NCI-H446 (cell line): ENCODE measurements around the gene REEP3.
"Not testable (repeated sequence)": the region's sequence is repeated elsewhere in the genome, so short reads cannot be mapped to it uniquely, and the experiment has no call there.

Source experiments
- DNase-seq, 2 experiments: peaks; one replicate each; lab custom pipeline; 2025; lab: John Stamatoyannopoulos, UW

The REEP3 gene

GRCh38 chr10:63630085-63630930, 109.1 kb downstream of the REEP3 start:
- DNase-seq, result peak; percentile 64 to 89

DNA sequence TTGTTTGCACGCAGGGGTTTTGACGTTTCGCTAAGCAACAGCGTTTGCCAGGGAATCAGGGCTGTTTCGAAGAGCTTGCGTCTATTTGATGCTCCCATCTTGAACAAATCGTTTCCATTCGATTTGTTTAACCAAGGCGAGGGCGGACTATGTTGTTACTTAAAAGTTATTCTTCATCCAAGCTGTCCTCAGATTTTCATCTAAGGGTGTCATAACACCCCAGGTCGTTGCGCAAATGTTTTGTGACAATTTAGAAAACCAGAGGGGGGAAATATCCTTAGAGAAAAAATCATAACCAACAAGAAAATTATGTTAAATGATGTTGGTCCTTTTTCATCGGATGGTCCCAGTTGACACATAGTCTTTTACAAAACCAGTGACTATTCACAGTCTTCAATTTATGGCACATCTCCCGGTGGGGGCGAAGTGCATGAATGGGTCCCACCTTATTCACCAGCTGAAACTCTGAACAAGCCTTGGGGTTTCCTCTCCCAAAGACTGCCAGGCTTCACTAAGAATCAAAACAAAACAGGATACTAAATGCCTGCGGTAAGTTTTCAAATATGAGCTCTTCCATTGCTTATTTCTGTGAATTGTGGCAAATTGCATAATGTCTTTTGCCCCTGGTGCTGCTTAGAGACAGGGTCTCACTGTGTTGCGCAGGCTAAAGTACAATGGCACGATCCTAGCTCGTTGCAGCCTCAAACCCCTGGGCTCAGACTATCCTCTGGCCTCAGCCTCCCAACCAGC, 109.9 kb downstream of the REEP3 start:
- no peak for DNase-seq

- DNase-seq, result no peak
Measured at GRCh38 chr10:63631991-63632390, 110.8 kb downstream of the REEP3 start.

- DNase-seq, result peak in 1 of 2 experiments; percentile 28
Measured at GRCh38 chr10:63633677-63634487, 112.7 kb downstream of the REEP3 start.

GRCh38 chr10:63634488-63635065, 113.4 kb downstream of the REEP3 start:
- no peak for DNase-seq

DNA sequence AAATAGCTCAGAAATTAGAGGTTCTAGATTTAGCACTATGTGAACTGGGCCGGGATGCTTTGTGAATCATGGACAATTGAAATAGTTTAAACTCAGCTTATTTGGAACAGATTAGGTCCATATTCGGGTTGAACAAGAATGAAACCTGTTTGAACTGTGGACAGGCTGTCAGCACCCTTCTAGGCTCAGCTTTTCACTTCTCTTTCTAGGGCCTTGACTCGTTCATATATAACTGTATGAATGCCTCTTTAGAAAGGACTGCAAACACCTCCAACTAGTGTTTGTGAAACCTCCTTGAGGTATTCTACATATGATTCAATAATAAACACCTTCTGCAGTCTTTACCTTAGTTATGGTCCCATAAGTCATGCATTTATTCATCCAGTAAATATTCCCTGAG, 115.6 kb downstream of the REEP3 start:
- DNase-seq, result no peak

DNA sequence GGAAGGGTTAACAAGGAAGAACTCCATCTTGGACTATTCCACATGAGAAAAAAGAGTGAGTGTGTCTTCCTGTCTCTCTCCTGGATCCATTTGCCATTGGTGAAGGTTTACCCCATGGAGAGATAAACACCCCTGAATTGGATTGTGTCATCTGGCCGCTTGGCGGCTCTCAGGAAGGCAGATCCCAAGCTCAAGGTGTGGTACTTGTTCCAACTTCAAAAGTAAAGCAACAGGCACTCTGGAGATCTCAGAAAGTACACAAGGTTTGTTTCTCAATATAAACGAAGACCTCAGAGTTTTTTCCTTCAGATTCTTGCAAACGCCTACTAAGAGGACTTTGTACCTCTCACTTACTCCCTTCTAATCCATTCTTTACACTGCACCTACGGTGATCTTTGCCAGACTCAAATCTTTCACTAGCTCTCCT, 116.7 kb downstream of the REEP3 start:
- DNase-seq, result no peak

DNA sequence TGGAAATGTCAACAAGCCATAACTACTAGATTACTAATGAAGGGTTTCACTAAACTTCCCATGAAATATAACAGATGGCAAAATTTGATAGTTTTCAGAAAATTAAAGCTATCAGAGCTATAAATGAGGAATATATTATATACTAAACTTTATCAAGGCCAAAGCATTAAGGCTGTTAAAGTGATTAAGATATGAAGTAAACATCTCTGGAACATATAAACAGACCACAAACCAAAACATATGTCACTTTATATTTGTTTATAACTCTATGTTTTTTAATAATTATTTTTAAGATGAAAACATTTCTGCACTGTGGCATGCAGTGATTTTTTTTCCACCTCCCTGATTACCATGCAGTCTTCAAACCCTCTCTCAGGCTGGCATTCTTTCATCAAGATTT, 120.2 kb downstream of the REEP3 start:
- DNase-seq, result no peak

DNA sequence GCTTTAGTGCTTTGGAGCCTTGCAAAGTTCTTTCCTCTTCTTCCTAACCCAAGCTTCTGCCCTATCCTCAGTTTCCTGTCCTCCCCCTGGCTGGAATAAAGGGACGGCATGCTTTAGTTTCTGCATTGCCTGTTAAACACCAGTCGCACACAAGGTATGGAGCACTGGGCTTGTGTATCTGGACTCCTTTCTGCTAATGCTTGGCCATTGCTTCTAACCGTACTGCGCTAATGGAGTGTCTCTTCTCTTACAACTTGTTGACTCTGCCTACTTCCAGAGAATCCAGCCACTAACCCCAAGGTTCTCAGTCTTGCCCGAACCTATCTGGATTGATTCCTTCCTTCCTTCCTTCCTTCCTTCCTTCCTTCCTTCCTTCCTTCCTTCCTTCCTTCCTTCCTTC, 120.6 kb downstream of the REEP3 start:
- no peak for DNase-seq

DNA sequence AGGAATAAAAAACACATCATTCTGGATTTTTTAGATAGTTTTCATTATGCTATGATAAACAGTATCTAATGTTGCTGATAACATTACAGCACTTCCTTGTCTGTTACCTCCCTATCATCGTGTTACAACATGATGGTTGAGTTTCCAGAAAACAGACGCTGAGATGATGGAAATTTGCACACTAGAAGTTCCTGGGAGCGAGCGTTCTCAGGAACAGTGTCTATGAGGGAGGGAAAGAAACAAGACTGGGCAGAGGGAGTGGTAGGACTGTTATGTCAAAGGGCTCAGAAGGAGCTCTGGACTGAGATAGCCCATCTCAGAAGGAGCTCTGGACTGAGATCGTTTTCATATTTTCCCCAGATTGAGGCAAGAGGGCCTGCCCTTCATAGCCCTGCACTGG, 121.6 kb downstream of the REEP3 start:
- DNase-seq, result no peak

GRCh38 chr10:63644418-63645142, 123.4 kb downstream of the REEP3 start:
- DNase-seq, result no peak

DNA sequence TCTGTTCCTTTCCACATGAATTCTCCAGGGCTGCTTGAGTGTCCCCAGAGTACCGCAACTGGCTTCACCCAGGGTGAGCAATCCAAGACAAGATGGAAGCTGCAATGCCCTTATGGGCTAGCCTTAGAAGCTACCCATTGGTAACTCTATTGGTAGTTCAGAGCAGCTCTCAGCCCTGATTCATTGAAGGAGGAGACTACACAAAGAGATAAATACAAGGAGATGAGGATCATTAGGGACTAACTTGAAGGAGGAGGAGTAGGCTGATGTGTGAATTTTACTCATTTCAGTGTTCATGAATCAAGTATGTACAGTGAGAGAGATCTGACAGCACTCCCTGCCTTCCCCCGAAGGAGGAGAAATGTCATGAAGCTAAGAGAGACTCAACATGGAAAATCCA, 124.0 kb downstream of the REEP3 start:
- DNase-seq, result no peak

DNA sequence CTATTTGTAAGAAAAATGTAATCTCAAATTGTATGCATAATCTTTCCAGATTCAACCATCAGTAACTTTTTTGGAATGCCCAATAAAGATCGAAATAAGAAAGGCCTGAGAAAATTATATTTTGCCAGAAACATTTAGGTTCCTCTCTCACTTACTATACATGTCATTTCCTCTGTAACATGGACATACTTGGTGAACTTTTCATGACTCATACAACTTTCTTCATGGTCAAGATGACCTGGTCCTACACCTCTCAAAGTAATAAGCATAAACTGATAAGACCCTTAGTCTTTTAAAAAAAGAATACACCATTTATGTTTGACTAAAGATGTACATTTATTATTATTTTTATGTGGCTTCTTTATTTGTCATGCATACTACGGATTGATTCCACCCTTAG, 125.3 kb downstream of the REEP3 start:
- DNase-seq, result no peak

GRCh38 chr10:63651864-63652263, 130.7 kb downstream of the REEP3 start:
- DNase-seq, result peak in 1 of 2 experiments; percentile 31

GRCh38 chr10:63653747-63654146, 132.5 kb downstream of the REEP3 start:
- DNase-seq, result no peak

DNA sequence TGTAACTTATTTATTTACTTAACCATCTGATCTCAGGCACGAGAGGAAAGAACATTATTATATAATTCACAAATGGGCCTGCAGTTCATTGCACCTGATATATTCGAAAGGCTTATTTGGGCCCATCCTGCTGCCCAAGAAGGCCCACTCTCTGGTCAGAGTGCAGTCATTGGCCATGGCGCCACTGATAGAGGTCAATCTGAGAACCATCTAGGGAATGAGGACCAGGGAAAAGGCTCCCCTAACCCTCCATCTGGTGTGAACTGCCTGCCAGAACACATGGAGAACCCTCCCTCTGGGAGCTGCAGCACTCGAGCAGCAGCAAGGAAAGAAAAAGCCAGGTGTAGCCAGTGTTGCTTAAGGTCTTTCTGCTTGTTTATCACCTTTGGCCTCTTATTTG, 136.6 kb downstream of the REEP3 start:
- peak in 1 of 2 experiments; percentile 19 for DNase-seq

DNA sequence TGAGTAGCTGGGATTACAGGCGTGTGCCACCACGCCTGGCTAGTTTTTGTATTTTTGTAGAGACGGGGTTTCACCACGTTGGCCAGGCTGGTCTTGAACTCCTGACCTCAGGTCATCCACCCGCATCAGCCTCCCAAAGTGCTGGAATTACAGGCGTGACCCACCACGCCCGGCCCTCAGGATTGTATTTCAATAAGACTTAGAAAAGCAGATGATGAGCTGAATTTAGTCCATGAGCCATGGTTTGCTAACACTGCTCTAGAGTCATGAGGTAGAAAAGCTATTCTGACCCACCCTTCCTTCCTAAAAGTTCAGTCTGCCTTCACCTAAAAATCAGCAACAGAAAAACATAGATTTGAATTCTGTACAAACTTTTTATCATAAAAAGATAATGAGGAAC, 139.7 kb downstream of the REEP3 start:
- DNase-seq, result not testable (repeated sequence)

DNA sequence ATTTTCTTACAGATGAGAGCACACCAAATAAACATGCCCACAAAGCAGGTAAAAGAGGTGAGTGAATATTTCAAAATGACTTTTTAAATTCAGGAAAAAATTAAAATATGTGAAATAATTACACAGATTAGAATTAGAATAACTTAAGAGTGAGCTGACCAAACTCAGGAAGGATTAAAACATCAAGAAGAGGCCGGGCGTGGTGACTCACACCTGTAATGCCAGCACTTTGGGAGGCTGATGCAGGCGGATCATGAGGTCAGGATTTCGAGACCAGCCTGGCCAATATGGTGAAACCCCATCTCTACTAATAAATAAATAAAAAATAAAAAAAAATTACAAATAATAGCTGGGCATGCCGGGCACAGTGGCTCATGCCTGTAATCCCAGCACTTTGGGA, 140.1 kb downstream of the REEP3 start:
- no peak for DNase-seq

DNA sequence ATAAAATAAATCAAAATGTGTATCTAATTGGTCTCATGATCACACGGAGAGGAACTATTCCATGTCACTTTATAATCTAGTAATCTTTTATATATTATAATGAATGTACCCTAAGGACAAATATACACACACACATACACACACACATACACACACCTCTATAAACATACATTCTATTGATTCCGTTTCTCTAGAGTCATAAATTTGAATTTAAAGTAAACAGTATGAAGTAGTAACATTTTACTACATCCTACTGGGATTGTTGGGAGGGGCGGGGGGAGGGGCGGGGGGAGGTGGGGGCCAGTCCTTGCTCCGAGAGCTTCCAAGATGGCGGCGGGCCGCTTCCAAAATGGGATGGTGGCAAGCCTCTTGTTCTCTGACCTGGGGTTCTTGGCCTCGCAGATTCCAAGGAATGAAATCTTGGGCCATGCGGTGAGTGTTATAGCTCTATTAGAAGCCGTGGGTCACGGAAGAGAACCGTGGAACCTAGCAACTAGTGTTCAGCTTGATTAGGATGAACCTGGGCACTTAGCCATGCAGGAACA, 143.2 kb downstream of the REEP3 start:
- peak in 1 of 2 experiments; percentile 61 for DNase-seq

GRCh38 chr10:63665006-63665580, 143.9 kb downstream of the REEP3 start:
- DNase-seq, result peak in 1 of 2 experiments; percentile 63
